ENCODE data around the gene ACP1. TPM values are rescaled to one million over a fixed set of nuclear protein-coding genes. Genes with fewer than 3 reads are reported as not detected.

Gene ACP1
- total RNA-seq, 2 donors from 2014 or later = 111 to 144 TPM

DNA sequence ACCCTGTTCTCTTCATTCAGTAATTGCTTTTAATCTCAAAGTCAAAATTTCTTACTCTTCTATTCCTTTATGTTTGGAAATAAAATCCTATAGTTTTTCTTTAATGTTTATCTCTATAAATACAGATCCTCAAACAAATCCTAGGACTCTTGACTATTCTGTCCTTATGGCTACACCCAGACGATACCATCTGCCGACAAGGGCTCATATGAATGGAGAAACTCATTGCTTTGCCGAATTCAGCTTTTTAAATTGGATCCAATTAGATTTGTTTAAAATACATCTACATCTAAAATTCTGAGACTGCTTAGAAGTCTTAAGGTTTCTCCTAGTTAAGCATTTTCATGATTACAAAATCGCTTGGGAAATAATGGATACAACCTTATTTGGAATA, 14.2 kb downstream of the ACP1 start:
- WGBS, 2 experiments (ENCODE audit: insufficient coverage in 1 of 2, insufficient read length in 1 of 2) = 89 to 100% methylated on average over 2 to 4 of the region's 4 CpGs

DNA sequence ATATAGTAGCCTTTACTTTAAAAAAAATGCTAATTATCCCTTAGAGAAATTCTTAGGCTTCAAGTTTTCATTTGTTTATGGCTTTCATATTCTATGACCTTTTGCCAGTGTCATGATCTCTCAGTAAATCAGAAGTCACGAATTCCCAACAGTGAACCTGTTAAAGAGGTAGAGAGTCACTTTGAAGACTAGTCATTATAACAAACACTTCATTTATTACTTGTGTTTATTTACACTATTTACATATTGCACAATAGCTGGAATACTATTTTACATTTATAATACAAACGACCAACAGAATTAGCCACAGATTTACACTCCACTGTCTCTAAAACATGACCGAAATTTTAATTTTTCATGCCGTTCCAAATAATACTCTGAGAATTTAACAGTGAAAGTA, 14.6 kb downstream of the ACP1 start:
- Mint-ChIP-seq H3K36me3 (ENCODE audit: low read depth) (peaks cover 52% of the 10 kb centered on the region), H3K27ac (no peak overlapping the region), H3K4me1 (peaks cover 13% of the 10 kb centered on the region), H3K27me3 (ENCODE audit: insufficient read depth) (no peaks in the 10 kb centered on the region), H3K9me3 (no peaks in the 10 kb centered on the region), H3K4me3 (no peak overlapping the region)
- no peak overlapping the region for H3K4me3 ChIP-seq (ENCODE audit: low read length)
- H3K9me3 ChIP-seq (ENCODE audit: control insufficient read depth, low read length) = no peaks in the 10 kb centered on the region
- no peaks in the 10 kb centered on the region for H3K4me1 ChIP-seq (ENCODE audit: control insufficient read depth, insufficient read depth, low read length)
- TF ChIP-seq, protein P1, sequence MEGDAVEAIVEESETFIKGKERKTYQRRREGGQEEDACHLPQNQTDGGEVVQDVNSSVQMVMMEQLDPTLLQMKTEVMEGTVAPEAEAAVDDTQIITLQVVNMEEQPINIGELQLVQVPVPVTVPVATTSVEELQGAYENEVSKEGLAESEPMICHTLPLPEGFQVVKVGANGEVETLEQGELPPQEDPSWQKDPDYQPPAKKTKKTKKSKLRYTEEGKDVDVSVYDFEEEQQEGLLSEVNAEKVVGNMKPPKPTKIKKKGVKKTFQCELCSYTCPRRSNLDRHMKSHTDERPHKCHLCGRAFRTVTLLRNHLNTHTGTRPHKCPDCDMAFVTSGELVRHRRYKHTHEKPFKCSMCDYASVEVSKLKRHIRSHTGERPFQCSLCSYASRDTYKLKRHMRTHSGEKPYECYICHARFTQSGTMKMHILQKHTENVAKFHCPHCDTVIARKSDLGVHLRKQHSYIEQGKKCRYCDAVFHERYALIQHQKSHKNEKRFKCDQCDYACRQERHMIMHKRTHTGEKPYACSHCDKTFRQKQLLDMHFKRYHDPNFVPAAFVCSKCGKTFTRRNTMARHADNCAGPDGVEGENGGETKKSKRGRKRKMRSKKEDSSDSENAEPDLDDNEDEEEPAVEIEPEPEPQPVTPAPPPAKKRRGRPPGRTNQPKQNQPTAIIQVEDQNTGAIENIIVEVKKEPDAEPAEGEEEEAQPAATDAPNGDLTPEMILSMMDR (conservative IDR thresholded peaks at IDR 0.05) = no peak
- H3K27me3 ChIP-seq (ENCODE audit: control insufficient read depth, insufficient read depth, low read length, poor library complexity, severe bottlenecking) = no peaks in the 10 kb centered on the region
- H3K36me3 ChIP-seq (ENCODE audit: control insufficient read depth, insufficient read depth, low read length) = peaks cover 65% of the 10 kb centered on the region
- H3K9ac ChIP-seq (ENCODE audit: extremely low read depth, low read length, poor library complexity, severe bottlenecking) = no peak overlapping the region
- DNase-seq = no peak
- 81% methylated on average over 4 of the region's 4 CpGs; no CpG with 5 or more reads in 1 of the 2 experiments for WGBS, 2 experiments (ENCODE audit: insufficient coverage in 1 of 2, insufficient read length in 1 of 2)
- no peak overlapping the region for H3K27ac ChIP-seq (ENCODE audit: low read depth, low read length)

More for the DNA sequence above, 14.2 kb downstream of the ACP1 start:
- H3K4me3 Mint-ChIP-seq = no peak overlapping the region
- H3K9me3 Mint-ChIP-seq = no peaks in the 10 kb centered on the region
- Histone ChIP-seq H3K4me3 (ENCODE audit: low read length) (no peak overlapping the region), H3K4me1 (ENCODE audit: control insufficient read depth, insufficient read depth, low read length) (no peaks in the 10 kb centered on the region), H3K27me3 (ENCODE audit: control insufficient read depth, insufficient read depth, low read length, poor library complexity, severe bottlenecking) (no peaks in the 10 kb centered on the region), H3K27ac (ENCODE audit: low read depth, low read length) (no peak overlapping the region), H3K36me3 (ENCODE audit: control insufficient read depth, insufficient read depth, low read length) (peaks cover 69% of the 10 kb centered on the region), H3K9me3 (ENCODE audit: control insufficient read depth, low read length) (no peaks in the 10 kb centered on the region), H3K9ac (ENCODE audit: extremely low read depth, low read length, poor library complexity, severe bottlenecking) (no peak overlapping the region)
- H3K4me1 Mint-ChIP-seq = peaks cover 8% of the 10 kb centered on the region
- no peak for DNase-seq
- TF ChIP-seq, protein P1 (conservative IDR thresholded peaks at IDR 0.05) = no peak
- H3K27me3 Mint-ChIP-seq (ENCODE audit: insufficient read depth) = no peaks in the 10 kb centered on the region
- no peak overlapping the region for H3K27ac Mint-ChIP-seq
- H3K36me3 Mint-ChIP-seq (ENCODE audit: low read depth) = peaks cover 54% of the 10 kb centered on the region

DNA sequence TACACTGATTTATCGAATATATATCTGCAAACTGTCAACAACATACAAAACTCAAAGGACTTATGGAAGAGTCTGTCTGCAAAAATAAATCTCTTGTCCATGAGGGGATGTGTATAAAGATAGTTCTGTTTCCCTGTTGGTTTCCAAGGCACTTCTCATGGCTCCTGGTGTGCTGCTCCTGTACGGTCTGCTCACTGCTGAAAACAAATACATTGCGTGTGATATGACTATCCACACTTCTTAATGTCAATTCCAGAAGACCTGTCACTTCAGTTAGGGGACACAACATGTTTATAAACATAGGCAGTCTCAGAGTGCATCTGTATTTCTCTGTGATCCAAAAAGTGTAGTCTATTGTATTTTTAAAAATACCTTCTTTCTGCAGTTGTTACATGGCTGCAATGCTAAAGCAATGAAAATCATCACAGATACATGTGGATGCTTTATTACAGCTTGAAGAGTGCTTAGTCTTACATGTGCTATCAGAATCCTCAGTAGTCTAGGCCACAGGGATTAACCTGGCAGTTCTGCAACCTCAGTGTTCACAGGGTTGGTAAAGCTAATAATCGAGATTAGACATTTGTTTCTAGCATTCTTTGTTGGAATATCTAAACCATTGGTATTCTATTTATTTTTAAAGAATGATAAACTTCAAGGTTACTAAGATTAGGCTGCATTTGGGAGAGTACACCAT, 15.4 kb downstream of the ACP1 start:
- H3K4me3 Mint-ChIP-seq = no peak overlapping the region
- Histone ChIP-seq H3K36me3 (ENCODE audit: control insufficient read depth, insufficient read depth, low read length) (peaks cover 57% of the 10 kb centered on the region), H3K27ac (ENCODE audit: low read depth, low read length) (no peak overlapping the region), H3K4me1 (ENCODE audit: control insufficient read depth, insufficient read depth, low read length) (peaks cover 4% of the 10 kb centered on the region), H3K9ac (ENCODE audit: extremely low read depth, low read length, poor library complexity, severe bottlenecking) (no peak overlapping the region), H3K4me3 (ENCODE audit: low read length) (no peak overlapping the region), H3K9me3 (ENCODE audit: control insufficient read depth, low read length) (no peaks in the 10 kb centered on the region), H3K27me3 (ENCODE audit: control insufficient read depth, insufficient read depth, low read length, poor library complexity, severe bottlenecking) (no peaks in the 10 kb centered on the region)
- H3K27me3 Mint-ChIP-seq (ENCODE audit: insufficient read depth) = peaks cover under 1% of the 10 kb centered on the region
- DNase-seq = no peak
- H3K4me1 Mint-ChIP-seq = peaks cover 20% of the 10 kb centered on the region
- no peaks in the 10 kb centered on the region for H3K9me3 Mint-ChIP-seq
- no peak overlapping the region for H3K27ac Mint-ChIP-seq
- 83 to 97% methylated on average over 2 to 4 of the region's 4 CpGs for WGBS, 2 experiments (ENCODE audit: insufficient coverage in 1 of 2, insufficient read length in 1 of 2)
- H3K36me3 Mint-ChIP-seq (ENCODE audit: low read depth) = peaks cover 49% of the 10 kb centered on the region
- TF ChIP-seq, protein P1 (conservative IDR thresholded peaks at IDR 0.05) = no peak

Data from endodermal cell (in vitro differentiated cells).